ENCODE measurements around the gene RNF111.
A peak's percentile ranks its signal among the peaks of the same experiment; 100 is the strongest.

RNF111 gene

DNA sequence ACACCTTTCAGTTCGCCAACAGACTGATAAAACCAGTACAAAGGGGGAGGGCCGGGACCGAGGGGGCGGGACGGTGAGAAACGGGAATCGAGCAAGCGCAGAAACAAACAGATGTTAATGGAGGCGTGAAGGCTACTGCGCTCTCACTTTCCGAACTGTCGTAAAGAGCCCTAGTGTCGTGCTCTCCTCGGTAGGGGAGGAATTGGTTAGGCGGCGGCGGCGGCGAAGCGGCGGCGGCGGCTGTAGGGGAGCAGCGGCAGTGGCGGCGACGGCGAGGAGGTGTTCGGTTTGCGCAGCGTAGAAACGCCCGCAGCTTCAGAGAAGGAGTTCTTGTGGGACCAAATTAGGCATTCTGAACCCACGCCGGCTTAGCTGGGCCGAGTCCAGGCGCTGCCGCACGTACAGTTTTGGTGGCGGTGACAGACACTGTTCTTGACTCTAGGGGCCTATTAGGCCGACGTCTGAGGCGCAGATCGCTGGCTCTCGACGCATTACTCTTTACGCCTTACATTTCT is at the start of gene RNF111:
TSS of gene RNF111 (plus strand) at position 173 of the 515 bp plus-strand sequence. CDS start 43,160 bp downstream, outside the sequence.
- peak; percentile 92 for DNase-seq (ENCODE audit: low read depth in 2 of 2)

DNA sequence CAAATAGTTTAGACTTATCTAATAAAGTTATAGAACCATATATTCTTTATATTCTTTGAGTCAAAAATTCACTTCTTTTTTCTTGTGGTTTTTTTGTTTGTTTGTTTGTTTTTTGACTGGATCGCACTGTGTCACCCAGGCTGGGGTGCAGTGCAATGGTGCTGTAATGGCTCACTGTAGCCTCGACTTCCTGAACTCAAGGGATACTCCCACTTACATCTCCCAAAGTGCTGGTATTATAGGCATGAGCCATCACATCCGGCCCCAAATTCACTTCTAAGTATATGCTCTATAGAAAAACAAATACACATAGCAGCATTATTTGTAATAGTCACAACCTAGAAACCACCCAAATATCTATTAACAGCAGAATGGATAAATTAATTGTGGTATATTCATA is 40.3 kb upstream of the RNF111 start:
- DNase-seq (ENCODE audit: low read depth in 2 of 2), result no peak

DNA sequence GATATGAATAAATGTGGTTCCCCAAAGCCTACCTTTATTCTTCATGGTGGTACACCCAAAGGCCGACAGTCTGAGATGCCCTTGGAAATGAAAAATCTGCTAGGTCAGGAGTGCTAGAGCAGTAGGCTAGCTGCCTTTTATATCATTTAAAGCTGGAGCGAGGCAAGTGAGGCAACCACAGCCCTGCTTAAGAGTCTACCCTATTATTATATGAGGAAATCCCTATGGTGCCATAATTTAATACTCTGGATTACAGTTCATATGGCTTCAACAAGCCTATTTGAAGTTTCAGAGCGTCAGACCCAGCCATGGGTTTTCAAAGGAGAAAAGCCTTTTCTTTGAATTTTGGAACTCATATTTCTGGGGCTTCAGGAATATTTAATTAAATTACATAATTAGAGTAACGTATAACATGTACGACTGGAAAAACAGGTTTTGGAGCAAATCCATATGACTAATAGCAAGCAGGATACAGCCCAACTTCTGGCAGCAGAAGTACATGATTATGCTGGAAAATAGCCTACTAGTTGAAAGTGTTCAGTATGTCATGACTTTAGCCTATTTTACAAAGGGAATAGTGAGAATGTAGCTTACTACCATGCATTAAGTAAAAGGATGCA is 36.0 kb upstream of the RNF111 start:
- DNase-seq (ENCODE audit: low read depth in 2 of 2), result peak; percentile 40 to 49

DNA sequence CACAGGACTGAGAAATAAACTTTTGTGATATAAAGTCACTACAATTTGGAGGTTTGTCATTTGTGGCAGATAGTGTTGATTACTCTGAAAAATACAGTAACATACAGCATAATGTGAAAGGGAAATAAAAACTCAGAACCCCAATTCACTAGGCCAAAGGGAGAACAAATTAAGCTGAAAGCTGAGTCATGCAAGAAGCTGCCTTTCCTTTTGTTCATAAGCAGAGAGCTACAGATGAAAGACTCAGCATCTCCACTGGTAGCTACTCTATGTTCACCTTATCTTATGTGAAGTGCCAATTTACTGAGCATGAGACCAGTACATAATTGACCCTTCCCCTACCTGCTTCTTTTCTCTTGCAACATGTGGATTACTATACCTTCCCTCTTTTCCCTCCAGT is 34.7 kb upstream of the RNF111 start:
- no peak for DNase-seq (ENCODE audit: low read depth in 2 of 2)

DNA sequence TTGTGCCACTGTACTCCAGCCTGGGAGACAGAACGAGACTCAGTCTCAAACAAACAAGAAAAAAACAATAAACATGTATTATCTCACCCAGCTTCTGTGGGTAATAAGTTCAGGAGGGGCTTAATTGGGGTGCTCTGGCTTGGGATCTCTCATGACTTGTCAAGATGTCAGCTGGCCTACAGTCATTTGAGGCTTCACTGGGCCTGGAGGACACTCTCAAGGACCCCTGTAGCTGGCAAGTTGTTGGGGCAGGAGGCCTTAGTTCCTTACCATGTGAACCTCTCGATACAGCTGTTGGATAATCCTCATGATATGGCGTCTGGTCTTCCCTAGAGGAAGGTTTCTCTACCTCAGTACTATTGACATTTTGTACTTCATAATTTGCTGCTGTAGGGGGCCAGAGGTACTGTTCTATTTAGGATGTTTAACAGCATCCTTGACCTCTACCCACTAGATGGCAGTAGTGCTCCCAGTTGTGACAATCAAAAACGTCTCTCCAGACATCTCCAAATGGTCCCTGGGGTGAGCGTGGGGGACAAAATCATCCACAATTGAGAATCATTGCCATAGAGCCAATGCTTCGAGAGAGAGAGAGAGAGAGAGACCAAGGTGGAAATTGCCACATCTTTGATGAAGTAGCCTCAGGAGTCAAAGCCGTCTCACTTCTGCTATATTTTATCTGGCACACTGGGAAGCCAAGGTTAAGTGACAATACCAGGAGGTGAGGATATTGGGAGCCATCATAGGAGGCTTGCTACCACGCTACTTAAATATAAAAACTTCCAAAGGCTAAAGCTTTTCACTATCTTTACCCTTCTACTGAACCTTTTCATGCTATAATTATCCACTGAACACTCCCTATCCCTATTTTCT is 30.1 kb upstream of the RNF111 start:
- no peak for DNase-seq (ENCODE audit: low read depth in 2 of 2)

DNA sequence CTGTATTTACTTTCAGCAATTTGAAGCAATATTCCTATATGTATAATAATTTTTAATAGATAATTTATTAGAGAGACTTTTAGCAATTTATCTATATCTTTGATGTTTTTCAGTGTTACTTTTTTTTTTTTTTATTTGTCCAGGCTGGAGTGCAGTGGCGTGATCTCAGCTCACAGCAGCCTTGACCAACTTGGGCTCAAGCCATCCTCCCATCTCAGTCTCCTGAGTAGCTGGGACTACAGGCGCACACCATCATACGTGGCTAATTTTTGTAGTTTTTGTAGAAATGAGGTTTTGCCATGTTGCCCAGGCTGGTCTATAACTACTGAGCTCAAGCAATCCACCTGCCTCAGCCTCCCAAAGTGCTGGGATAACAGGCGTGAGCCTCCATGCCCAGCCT is 28.7 kb upstream of the RNF111 start:
- DNase-seq (ENCODE audit: low read depth in 2 of 2), result no peak

DNA sequence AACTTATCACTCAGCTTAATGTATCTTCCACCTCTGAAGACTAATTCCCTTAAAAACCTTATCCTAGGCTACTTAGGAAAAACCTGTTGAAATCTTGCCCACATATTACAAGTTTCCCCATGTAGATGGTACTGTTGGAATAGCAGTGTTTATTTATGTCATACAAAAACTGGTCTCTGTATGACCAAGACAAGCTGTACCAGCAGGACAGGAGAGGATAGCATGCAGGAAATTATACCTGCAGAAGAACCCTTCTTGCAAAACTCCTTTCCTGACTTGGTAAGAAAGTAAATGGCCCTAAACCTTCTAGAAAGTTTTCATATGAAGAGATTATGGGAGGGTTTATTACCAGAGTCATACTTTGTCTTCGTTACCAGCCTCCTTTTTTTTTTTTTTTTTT is 25.3 kb upstream of the RNF111 start:
- no peak for DNase-seq (ENCODE audit: low read depth in 2 of 2)

DNA sequence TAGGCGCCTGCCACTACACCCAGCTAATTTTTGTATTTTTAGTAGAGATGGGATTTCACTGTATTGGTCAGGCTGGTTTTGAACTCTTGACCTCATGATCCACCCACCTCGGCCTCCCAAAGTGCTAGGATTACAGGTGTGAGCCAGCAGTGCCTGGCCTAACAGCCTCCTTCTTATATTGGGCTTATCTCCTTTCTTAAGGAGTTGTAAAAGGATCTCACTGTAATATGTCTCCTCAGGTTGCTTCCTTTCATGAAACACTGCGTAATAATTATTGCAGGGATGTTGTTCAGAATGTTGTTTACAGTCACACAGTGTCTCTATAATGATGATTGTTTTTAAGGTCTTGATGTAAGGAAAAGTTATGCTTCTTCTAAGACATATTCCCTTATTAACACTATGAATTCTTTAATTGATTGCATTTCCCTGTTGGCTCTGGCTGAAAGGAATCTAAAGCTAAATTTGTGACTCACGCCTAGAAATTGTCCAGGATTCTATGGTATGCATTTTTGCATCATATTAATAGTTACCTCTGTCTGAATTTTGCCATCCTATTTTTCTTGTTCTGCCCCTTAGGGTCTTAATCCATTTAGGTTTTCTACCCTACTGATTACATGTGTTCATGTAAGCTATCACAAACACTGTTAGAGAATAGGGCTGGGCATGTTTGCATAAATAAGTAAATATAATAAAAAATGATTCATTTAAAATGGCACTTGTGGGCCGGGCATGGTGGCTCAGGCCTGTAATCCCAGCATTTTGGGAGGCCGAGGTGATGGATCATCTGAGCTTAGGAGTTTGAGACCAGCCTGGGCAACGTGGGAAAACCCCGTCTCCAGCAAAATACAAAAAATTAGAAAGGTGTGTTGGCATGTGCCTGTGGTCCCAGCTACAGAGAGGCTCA is 24.5 kb upstream of the RNF111 start:
- no peak for DNase-seq (ENCODE audit: low read depth in 2 of 2)

DNA sequence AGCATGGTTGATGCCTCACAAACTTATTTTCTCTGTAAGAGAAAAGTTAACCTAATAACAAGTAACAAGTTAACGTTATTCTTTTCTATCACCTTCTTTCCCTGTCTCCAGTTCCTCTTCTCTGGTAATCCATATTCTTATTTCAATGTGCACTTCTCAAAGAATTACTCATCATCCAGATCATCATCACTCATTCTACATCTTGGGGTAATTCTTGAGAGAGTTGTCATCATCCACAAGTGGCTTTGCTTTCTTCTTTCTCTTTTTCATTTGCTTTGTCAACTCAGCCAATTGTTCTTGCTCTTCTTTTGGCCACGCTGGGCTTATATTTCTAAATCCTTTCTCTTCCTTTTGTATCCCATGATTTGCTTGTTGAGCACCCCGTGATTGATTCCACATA is 20.8 kb upstream of the RNF111 start:
- DNase-seq (ENCODE audit: low read depth in 2 of 2), result no peak

DNA sequence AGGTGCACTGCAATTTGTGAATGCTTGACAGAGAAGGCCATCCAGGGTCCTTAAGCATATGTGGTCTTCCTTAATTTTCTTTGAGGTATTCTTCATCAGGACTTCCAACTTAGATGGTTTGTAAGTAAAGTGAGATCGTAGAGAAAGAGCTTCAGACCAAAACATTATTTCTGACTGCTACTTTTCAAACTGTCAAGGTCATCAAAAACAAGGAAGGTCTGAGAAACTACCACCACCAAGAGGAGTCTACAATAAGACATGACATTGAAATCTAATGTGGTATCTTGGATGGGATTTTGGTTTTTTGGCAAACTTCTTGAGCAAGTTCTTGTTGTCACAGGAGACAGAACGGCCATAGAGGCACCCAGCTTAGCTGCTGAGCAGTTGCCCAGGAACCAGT is 20.0 kb upstream of the RNF111 start:
- DNase-seq (ENCODE audit: low read depth in 2 of 2), result no peak

DNA sequence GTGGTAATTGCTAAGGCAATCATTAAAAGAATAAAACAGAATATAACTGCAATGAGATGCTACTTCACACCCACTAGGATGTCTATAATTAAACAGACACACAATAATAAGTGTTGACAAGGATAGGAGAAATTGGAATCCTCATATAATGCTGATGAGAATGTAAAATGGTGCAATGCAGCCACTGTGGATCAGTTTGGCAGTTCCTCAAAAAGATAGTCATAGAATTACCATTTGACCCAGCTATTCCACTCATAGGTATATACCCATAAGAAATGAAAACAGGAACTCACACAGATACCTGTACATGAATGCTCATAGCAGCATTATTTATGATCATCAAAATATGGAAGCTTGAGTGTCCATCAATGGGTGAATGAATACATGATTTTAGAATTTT is 9.6 kb upstream of the RNF111 start:
- DNase-seq (ENCODE audit: low read depth in 2 of 2), result no peak

DNA sequence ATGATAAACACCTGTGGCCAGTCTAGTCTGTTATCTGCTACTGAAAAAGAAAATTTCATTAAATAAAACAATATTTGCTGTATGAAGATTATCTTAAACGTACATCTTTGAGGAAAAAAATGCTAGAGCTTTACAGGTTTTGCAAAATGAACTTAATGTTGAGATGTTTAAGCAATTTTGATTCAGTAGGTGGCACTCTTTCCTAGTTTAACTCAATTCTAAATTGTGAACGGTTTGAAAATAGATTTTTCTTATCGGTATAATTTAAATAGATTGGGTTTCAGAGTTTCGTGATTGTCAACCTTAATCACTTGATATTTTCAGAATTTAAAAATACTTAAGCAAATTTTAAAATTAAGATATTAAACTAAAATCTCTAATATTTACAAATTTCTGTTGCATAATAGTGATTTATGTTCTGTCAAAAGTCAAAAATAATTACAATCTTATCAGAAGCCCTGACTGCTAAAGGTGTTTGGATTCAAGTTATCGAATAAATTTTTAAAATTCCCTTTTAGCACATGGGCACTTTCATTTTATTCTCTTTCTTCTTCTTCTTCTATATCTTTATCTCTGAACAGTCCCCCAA is 7.0 kb upstream of the RNF111 start:
- DNase-seq (ENCODE audit: low read depth in 2 of 2), result no peak

DNA sequence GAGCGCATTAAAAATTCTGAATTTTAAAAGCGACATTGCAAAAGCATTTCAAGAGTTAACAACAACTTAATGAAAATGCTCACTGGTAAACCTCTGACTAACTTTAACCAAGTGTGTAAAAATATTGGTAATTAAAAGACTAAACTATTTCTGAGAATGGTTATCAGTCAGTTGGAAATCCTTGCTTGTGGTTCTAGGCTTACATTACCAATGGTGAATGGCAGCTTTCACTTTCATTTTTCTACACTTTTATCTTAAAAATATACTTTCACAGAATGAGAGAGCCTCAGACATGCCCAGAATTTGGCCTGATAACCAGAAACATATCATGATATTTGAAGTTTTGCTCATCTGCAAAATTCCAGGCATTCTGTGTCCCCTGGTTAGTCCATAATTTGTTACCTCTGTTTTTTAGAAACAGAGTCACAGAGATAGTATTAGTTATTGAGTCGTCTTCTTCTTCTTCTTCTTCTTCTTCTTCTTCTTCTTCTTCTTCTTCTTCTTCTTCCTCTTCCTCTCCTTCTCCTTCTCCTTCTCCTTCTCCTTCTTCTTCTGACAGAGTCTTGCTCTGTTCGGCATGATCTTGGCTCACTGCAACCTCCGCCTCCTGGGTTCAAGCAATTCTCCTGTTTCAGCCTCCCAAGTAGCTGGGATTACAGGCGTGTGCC is 5.5 kb upstream of the RNF111 start:
- no peak for DNase-seq (ENCODE audit: low read depth in 2 of 2)

DNA sequence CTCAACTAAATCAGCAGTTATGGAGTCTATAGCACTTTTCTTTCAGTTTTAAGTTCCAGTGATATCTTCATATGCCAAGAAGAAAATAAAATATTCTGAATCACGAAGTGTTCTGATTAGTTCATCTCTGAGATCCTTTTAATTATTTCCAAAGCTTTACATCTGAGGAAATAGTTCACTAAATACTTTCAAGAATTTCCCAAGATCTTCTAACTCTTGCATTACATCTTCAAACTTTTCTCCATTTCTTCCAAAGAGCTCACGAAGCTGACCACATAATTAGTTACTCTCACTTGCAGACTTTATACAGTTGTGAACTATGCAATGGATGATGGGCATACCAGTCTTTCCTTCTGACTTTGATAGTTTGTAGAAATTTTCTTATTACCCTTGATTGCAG is 4.2 kb upstream of the RNF111 start:
- no peak for DNase-seq (ENCODE audit: low read depth in 2 of 2)

DNA sequence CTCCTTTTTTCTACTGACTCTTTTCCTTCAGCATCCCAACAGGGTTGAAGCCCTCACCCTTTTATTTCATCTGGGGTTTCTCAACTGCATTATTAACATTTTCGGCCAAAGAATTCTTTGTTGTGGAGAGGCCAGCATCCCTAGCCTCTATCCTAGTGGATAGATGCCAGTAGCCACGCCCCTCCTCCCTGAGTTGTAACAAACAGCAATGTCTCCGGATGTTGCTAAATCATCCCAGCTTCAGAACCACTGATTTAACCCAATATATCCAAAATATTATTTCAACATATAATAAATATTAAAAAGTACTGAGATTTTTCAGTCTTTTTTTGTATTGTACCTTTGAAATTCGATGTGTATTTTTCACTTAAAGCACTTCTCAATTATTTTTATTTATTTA is 2.0 kb upstream of the RNF111 start:
- no peak for DNase-seq (ENCODE audit: low read depth in 2 of 2)

DNA sequence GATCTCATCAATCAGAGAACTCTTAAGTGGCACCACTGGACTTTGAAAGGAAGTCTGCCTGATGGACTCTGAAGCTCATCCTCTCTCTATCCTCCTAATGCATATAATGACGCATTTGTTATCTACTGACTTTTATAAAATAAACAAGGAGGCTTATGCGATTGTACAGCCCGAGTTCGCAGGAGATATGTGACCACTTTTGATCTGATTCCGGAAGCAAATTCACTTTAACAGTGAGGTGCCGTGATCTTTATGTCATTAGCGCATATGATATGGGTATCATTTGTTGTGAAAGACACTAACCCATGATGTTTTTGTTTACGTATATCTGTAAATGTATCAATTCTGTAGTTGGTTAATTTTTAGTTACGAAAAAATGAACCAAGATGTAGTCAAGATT is 427 bp upstream of the RNF111 start:
- no peak for DNase-seq (ENCODE audit: low read depth in 2 of 2)

DNA sequence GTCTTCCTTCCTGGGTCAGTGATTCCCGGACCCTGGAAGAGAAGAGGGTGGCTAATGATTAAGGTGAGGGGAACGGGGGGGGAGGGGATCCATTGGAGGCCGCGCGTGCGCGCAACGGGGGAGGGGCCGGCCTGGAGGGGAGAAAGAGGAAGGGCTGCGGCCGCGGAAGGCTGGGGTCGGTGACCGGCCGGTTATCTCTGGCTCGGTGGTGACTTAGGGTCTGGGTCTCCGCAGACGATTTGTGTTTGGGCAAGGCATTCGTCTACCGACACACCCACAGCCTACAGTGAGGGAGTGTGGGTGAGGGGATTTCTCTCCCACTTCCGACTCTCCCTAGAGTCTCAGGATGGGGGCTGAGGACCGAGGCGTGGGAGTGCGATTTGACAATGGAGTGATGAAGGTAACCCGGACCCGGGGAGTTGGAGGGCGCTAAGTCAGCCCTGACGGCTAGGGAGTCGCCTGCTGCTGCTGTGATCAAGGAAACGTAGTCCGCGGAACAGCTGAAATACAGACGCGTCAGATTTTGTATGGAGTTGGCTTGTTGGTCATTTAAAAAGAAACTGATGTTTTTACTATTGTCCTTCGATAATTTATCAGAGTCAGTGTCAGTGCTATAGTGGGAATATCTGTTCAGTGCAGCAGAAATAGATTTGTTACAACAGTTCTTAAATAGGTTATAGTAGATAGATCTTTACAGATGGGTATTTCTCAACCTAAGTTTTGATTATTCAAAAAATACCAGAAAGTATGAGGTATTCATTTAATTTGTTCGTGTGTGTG is 733 bp downstream of the RNF111 start:
- no peak for DNase-seq (ENCODE audit: low read depth in 2 of 2)

DNA sequence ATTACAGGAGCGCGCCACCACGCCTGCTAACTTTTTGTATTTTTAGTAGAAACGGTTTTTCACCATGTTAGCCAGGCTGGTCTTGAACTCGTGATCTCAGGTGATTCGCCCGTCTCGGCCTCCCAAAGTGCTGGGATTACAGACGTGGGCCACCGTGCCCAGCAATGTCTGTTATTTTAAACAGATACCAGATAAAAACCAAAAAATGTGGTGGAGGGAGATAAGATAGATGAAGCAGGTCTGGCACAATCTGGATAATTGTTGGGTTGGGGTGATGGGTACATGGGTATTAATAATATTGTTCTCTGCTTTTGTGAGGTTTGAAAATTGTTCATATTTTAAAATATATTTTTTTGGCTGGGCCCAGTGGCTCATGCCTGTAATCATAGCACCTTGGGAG is 4.7 kb downstream of the RNF111 start:
- DNase-seq (ENCODE audit: low read depth in 2 of 2), result no peak

DNA sequence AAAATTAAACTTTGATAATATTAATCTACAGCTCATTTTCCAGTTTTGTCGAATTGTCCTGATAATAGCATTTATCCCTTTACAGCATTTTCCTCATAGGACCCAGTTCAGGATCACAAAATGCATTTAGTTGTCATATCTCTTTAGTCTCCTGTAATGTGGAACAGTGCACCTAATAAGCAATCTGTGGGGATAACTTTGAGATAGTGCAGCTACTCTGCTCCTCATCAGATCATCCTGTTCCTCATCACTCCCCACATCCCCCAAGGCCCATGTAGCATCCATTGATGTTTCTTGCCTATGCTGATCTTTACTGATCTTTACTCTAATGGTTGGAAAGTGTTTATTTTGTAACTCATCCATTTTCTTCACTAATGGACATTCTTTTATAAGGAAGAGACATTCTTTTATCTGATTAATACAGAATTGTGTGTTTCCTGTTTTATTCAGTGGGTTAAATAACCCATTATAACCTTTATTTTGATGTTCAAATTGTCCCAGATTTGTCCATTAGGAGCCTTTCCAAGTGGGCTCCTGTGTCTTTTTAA is 7.5 kb downstream of the RNF111 start:
- no peak for DNase-seq (ENCODE audit: low read depth in 2 of 2)

DNA sequence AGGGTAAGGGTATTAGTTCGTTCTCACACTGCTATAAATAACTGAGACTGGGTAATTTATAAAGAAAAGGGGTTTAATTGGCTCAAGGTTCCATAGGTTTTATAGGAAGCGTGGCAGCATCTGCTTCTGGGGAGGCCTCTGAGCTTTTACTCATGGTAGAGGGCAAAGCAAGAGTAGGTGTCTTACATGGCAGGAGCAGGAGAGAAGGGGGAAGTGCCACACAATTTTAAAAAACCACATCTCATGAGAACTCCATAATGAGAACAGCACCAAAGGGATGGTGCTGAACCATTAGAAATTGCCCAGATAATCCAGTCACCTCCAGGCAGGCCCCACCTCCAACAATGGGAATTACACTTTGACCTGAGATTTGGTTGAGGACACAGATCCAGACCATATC is 12.2 kb downstream of the RNF111 start:
- no peak for DNase-seq (ENCODE audit: low read depth in 2 of 2)
